Right lobe of liver (tissue), 4 donors: ENCODE data around the gene ATRNL1.

ENCODE experiments used
- POLR2A ChIP-seq: fragments of 450-650 bp; IDR thresholded peaks from one replicate; pipeline ENCODE4 v1.6.1; 2017; ENCODE audit warnings: antibody characterized with exemption, mild to moderate bottlenecking
- TF ChIP-seq, protein P1 (sequence below), 4 donors: fragments of 200-600 bp in 3 of 4; fragments of 450-650 bp in 1 of 4; IDR thresholded peaks; one replicate each; pipeline versions ENCODE4 v1.5.1 to v1.8.0; 2016 to 2022; ENCODE audit warnings: antibody characterized with exemption in 4 of 4, mild to moderate bottlenecking in 2 of 4
- donor health status: DM: no; HTN: no; CAD: no.
- donor health status: DM: no; HTN: no; CAD: no.
- donor health status: DM: no; HTN: yes; CAD: no.

DNA sequence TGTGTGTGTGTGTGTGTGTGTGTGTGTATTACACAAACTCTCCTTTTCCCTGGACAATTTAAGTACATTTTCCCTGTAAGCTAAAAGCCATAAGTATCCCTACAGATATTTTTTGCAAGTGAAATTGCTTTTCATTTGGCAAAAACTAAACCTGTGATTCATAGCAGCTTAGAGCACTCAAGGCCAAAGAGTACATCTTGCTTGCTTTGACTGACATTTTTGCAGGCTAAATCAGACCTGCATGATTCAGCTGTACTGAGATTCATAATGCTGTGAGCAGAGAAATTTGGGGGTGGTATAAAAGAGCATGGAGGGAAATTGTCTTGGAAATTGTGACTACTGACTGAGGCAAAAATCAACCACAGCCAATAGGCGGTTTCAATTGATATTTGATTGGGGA, 679.4 kb downstream of the ATRNL1 start:
- TF ChIP-seq, protein P1, sequence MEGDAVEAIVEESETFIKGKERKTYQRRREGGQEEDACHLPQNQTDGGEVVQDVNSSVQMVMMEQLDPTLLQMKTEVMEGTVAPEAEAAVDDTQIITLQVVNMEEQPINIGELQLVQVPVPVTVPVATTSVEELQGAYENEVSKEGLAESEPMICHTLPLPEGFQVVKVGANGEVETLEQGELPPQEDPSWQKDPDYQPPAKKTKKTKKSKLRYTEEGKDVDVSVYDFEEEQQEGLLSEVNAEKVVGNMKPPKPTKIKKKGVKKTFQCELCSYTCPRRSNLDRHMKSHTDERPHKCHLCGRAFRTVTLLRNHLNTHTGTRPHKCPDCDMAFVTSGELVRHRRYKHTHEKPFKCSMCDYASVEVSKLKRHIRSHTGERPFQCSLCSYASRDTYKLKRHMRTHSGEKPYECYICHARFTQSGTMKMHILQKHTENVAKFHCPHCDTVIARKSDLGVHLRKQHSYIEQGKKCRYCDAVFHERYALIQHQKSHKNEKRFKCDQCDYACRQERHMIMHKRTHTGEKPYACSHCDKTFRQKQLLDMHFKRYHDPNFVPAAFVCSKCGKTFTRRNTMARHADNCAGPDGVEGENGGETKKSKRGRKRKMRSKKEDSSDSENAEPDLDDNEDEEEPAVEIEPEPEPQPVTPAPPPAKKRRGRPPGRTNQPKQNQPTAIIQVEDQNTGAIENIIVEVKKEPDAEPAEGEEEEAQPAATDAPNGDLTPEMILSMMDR (IDR thresholded peaks at IDR 0.05), result no peak
- no peak for TF ChIP-seq POLR2A
